ENCODE results near the gene NUDT4. TPM values are rescaled to one million over a fixed set of nuclear protein-coding genes. Genes with fewer than 3 reads are reported as not detected.

NUDT4 gene
- total and polyA plus RNA-seq, 2 of the 8 experiments (the other 6 are each of a cell fraction or from before 2014, with no cell fraction given): 17.3 to 71.7 TPM

DNA sequence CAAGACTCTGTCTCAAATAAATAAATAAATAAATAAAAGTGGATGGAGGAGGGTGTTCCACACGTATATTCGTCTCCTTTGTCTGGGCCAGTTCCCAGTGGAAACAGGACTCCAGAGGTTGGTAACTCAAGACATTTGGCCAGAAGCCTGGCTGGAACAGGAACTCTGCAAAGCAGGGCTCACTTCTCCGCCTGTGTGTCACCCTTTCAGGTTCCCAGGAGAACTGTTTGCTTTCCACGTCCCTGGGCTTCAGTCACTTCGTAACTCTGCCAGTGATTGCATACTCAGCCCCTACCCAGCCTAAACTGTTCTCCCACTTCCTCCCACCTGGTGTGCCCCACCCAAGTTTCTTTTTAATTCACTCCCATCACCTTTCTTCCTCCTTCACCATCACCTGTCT, 71.1 kb downstream of the NUDT4 start (continued):
- no peak for TF ChIP-seq ATF3 (IDR thresholded peaks at IDR 0.05; ENCODE audit: insufficient read depth, low read depth, low read length)
- no peak for TF ChIP-seq CBX5 (IDR thresholded peaks at IDR 0.05; ENCODE audit: low read depth, low read length)
- TF ChIP-seq EP300 (IDR thresholded peaks at IDR 0.05; ENCODE audit: borderline replicate concordance in 1 of 2, low read depth in 2 of 2, low read length in 2 of 2): no peak
- TF ChIP-seq FOSL1 (IDR thresholded peaks at IDR 0.05; ENCODE audit: insufficient read depth, low read depth, low read length): no peak
- TF ChIP-seq CHD1 (IDR thresholded peaks at IDR 0.05; ENCODE audit: low read depth, low read length): no peak
- TF ChIP-seq CBX8 (IDR thresholded peaks at IDR 0.05; ENCODE audit: borderline replicate concordance, low read depth, low read length): no peak

Data from H1 (cell line).